ENCODE results near the gene UCN3. TPM values are rescaled to one million over a fixed set of nuclear protein-coding genes. Genes with fewer than 3 reads are reported as not detected.
A peak's percentile ranks its signal among the peaks of the same experiment; 100 is the strongest.

Gene UCN3
- total RNA-seq, 2 experiments from 2014 or later, result not detected

DNA sequence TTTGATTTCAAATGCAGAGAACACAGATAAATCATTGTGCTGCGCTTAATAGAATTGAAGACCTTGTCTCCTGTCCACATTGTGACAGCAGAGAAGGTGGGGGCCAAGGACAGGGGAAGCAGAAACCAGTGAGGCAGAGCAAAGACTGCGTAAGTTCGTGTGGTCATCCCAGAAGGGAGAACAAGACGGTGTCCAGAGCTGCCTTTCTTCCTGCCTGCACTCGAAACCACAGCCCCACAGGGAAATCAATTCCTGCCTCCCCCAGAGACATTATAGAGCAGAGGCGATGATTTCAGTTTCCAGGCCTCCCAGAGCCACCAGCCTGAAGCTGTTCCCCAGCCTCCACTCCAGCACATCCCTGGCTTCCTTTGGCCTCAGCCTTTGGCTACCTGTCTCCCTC is 39.7 kb upstream of the UCN3 start:
- Mint-ChIP-seq H3K9me3 (peaks cover 3% of the 10 kb centered on the region), H3K4me3 (no peak overlapping the region), H3K27me3 (peaks cover 3% of the 10 kb centered on the region), H3K4me1 (ENCODE audit: low read depth) (no peaks in the 10 kb centered on the region), H3K36me3 (ENCODE audit: low read depth) (no peaks in the 10 kb centered on the region), H3K27ac (no peak overlapping the region)
- DNase-seq (no peak), ATAC-seq (ENCODE audit: poor library complexity) (no peak)
- ChIA-PET CTCF (no interaction called here), POLR2A (no interaction called here)
- no peak overlapping the region for H3K4me3 ChIP-seq (ENCODE audit: low read length)
- no peak overlapping the region for H3K27ac ChIP-seq (ENCODE audit: low read depth in 1 of 2, low read length in 2 of 2)
- H3K27me3 ChIP-seq (ENCODE audit: control insufficient read depth in 1 of 2, insufficient read depth in 2 of 2, low read length in 2 of 2), result no peaks in the 10 kb centered on the region
- TF ChIP-seq, protein P1, sequence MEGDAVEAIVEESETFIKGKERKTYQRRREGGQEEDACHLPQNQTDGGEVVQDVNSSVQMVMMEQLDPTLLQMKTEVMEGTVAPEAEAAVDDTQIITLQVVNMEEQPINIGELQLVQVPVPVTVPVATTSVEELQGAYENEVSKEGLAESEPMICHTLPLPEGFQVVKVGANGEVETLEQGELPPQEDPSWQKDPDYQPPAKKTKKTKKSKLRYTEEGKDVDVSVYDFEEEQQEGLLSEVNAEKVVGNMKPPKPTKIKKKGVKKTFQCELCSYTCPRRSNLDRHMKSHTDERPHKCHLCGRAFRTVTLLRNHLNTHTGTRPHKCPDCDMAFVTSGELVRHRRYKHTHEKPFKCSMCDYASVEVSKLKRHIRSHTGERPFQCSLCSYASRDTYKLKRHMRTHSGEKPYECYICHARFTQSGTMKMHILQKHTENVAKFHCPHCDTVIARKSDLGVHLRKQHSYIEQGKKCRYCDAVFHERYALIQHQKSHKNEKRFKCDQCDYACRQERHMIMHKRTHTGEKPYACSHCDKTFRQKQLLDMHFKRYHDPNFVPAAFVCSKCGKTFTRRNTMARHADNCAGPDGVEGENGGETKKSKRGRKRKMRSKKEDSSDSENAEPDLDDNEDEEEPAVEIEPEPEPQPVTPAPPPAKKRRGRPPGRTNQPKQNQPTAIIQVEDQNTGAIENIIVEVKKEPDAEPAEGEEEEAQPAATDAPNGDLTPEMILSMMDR (IDR thresholded peaks at IDR 0.05), result no peak
- H3K36me3 ChIP-seq (ENCODE audit: insufficient read depth, low read length), result no peaks in the 10 kb centered on the region
- H3K9me3 ChIP-seq (ENCODE audit: control insufficient read depth in 1 of 2, insufficient read depth in 1 of 2, low read length in 2 of 2), result peaks cover 3% of the 10 kb centered on the region in 2 experiments
- intact Hi-C loops (cut with DNase I, micrococcal nuclease), result no loop called here
- peaks cover 3% of the 10 kb centered on the region for H3K4me1 ChIP-seq (ENCODE audit: insufficient read depth, low read length)

DNA sequence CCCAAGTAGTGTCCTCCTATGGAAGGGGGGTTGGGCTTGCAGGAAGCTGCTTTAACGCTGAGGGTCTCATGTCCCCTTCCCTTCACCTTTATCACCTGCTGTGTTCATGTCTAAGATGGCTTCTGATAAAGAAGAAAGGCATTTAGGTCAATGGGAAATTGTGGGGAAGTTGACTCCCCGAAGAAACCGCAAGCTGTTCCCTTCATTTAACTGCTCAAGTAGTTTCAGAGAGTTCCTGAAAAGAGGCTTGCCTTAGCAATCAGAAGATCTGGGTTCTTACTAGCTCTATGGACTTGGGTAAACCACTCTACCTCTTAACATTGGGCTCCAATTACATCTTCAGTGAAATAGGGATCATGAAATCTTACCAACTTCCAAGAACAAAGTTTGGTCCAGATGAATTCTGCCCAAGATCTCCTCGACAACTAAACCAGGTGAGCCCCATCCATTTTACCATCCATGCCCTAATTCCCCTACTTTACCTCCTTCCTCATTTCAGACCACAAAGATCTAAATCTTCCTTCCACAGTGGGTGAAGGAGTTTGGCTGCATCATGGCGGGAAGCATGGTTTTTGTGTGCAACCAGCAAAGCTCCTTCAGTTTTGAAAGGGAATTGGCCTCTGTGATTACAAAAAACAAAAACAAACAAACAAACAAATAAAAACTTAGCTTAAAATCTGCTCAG is 30.4 kb upstream of the UCN3 start:
- Mint-ChIP-seq H3K36me3 (ENCODE audit: low read depth) (no peaks in the 10 kb centered on the region), H3K9me3 (no peaks in the 10 kb centered on the region), H3K27ac (no peak overlapping the region), H3K4me1 (ENCODE audit: low read depth) (no peaks in the 10 kb centered on the region), H3K4me3 (no peak overlapping the region), H3K27me3 (peaks cover 31% of the 10 kb centered on the region)
- Histone ChIP-seq H3K4me1 (ENCODE audit: insufficient read depth, low read length) (peaks cover 35% of the 10 kb centered on the region), H3K4me3 (ENCODE audit: low read length) (no peak overlapping the region), H3K27ac (ENCODE audit: low read depth in 1 of 2, low read length in 2 of 2) (no peak overlapping the region), H3K9me3 (ENCODE audit: control insufficient read depth in 1 of 2, insufficient read depth in 1 of 2, low read length in 2 of 2) (no peaks in the 10 kb centered on the region), H3K27me3 (ENCODE audit: control insufficient read depth in 1 of 2, insufficient read depth in 2 of 2, low read length in 2 of 2) (no peaks in the 10 kb centered on the region), H3K36me3 (ENCODE audit: insufficient read depth, low read length) (no peaks in the 10 kb centered on the region)
- intact Hi-C loops (cut with DNase I, micrococcal nuclease), result no loop called here
- CTCF ChIA-PET, result interaction anchor here (1.1 kb wide), 1 partner anchor 8 kb away, joined by 3 read pairs; no protein-coding TSS in a partner anchor
- DNase-seq, result peak in 2 of 14 experiments; percentile 27 to 37
- POLR2A ChIA-PET, result interaction anchor here (0.6 kb wide), 1 partner anchor 42 kb away, joined by 3 read pairs; no protein-coding TSS in a partner anchor
- TF ChIP-seq, protein P1 (IDR thresholded peaks at IDR 0.05), result no peak
- no peak for ATAC-seq (ENCODE audit: poor library complexity)

DNA sequence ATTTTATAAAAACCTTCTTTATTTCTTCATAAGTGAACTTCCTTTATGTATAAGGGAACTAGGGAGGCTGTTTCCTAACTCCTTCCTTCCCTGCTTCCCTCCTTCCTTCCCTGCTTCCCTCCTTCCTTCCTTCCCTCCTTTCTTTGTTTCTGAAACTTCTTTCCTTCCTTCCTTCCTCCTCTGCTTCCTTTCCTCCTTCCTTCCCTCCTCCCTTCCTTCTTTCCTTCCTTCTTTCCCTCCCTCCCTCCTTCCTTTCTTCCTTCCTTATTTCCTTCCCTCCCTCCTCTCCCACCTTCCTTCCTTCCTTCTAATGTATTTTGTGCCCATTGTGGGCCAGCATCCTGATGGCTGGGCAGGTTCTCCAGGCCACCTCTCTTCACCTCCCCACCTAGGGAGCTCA is 26.8 kb upstream of the UCN3 start:
- Mint-ChIP-seq H3K9me3 (no peaks in the 10 kb centered on the region), H3K4me3 (no peak overlapping the region), H3K4me1 (ENCODE audit: low read depth) (no peaks in the 10 kb centered on the region), H3K36me3 (ENCODE audit: low read depth) (no peaks in the 10 kb centered on the region), H3K27ac (no peak overlapping the region), H3K27me3 (peaks cover 17% of the 10 kb centered on the region)
- CTCF ChIA-PET, result no interaction called here
- peaks cover 35% of the 10 kb centered on the region for H3K4me1 ChIP-seq (ENCODE audit: insufficient read depth, low read length)
- intact Hi-C loops (cut with DNase I, micrococcal nuclease), result no loop called here
- POLR2A ChIA-PET, result no interaction called here
- H3K27me3 ChIP-seq (ENCODE audit: control insufficient read depth in 1 of 2, insufficient read depth in 2 of 2, low read length in 2 of 2), result no peaks in the 10 kb centered on the region
- DNase-seq (no peak), ATAC-seq (ENCODE audit: poor library complexity) (no peak)
- H3K4me3 ChIP-seq (ENCODE audit: low read length), result no peak overlapping the region
- no peak overlapping the region for H3K27ac ChIP-seq (ENCODE audit: low read depth in 1 of 2, low read length in 2 of 2)
- TF ChIP-seq, protein P1 (IDR thresholded peaks at IDR 0.05), result no peak
- no peaks in the 10 kb centered on the region for H3K9me3 ChIP-seq (ENCODE audit: control insufficient read depth in 1 of 2, insufficient read depth in 1 of 2, low read length in 2 of 2)
- no peaks in the 10 kb centered on the region for H3K36me3 ChIP-seq (ENCODE audit: insufficient read depth, low read length)
